H9 (cell line): ENCODE data around the gene UBE2D3. TPM values are rescaled to one million over a fixed set of nuclear protein-coding genes. Genes with fewer than 3 reads are reported as not detected.

Experiments
- DNase-seq: peaks from one replicate; pipeline ENCODE4 v3.0.0-alpha.2; 2017
- H2AFZ ChIP-seq: one replicate; pipeline ENCODE4 v1.6.1; 2013; ENCODE audit warnings: mild to moderate bottlenecking, low read length, control low read depth, moderate library complexity
- H2AK5ac ChIP-seq: 2 replicates; pipeline ENCODE4 v1.6.1; 2013; ENCODE audit warnings: low read length, control low read depth, mixed read lengths; ENCODE audit not compliant: insufficient read length
- H2BK120ac ChIP-seq: one replicate; pipeline ENCODE4 v1.6.1; 2013; ENCODE audit warnings: low read depth, mild to moderate bottlenecking, low read length, control low read depth, inconsistent platforms; ENCODE audit not compliant: poor library complexity, severe bottlenecking
- H2BK12ac ChIP-seq: 2 replicates; pipeline ENCODE4 v1.6.1; 2013; ENCODE audit warnings: low read length, control low read depth, mixed read lengths, low read depth; ENCODE audit not compliant: insufficient read length
- H2BK15ac ChIP-seq: 2 replicates; pipeline ENCODE4 v1.6.1; 2013; ENCODE audit warnings: low read depth, low read length, control low read depth
- H2BK20ac ChIP-seq: one replicate; pipeline ENCODE4 v1.6.1; 2013; ENCODE audit warnings: low read depth, mild to moderate bottlenecking, low read length, control low read depth, inconsistent platforms; ENCODE audit not compliant: poor library complexity, severe bottlenecking
- H2BK5ac ChIP-seq: 2 replicates; pipeline ENCODE4 v1.6.1; 2013; ENCODE audit warnings: low read length, control low read depth, mixed read lengths; ENCODE audit not compliant: insufficient read length
- H3K14ac ChIP-seq: 2 replicates; pipeline ENCODE4 v1.6.1; 2013; ENCODE audit warnings: low read length, control low read depth; ENCODE audit not compliant: insufficient read depth
- H3K18ac ChIP-seq: 2 replicates; pipeline ENCODE4 v1.6.1; 2013; ENCODE audit warnings: low read depth, mild to moderate bottlenecking, mixed read lengths, low read length, control low read depth; ENCODE audit not compliant: insufficient read length
- H3K23ac ChIP-seq: 2 replicates; pipeline ENCODE4 v1.6.1; 2013; ENCODE audit warnings: low read length, control low read depth, mixed read lengths, low read depth; ENCODE audit not compliant: insufficient read length
- H3K23me2 ChIP-seq: 2 replicates; pipeline ENCODE4 v1.6.1; 2013; ENCODE audit warnings: low read depth, mild to moderate bottlenecking, mixed read lengths, low read length, control low read depth; ENCODE audit not compliant: insufficient read length, poor library complexity, severe bottlenecking
- H3K27ac ChIP-seq: 2 replicates; pipeline ENCODE4 v1.5.1; 2013; ENCODE audit warnings: low read length, control low read depth, mixed read lengths, low read depth; ENCODE audit not compliant: insufficient read length
- H3K27me3 ChIP-seq: 2 replicates; pipeline ENCODE4 v1.6.1; 2013; ENCODE audit warnings: low read length, control low read depth, inconsistent platforms; ENCODE audit not compliant: insufficient read depth
- H3K4ac ChIP-seq: 2 replicates; pipeline ENCODE4 v1.6.1; 2013; ENCODE audit warnings: low read depth, mild to moderate bottlenecking, control low read depth, inconsistent platforms, low read length, moderate library complexity
- H3K4me1 ChIP-seq: 2 replicates; pipeline ENCODE4 v1.6.1; 2013; ENCODE audit warnings: low read length, control low read depth, inconsistent platforms; ENCODE audit not compliant: insufficient read depth
- H3K4me2 ChIP-seq: 2 replicates; pipeline ENCODE4 v1.6.1; 2013; ENCODE audit warnings: low read length, control low read depth, mixed read lengths; ENCODE audit not compliant: insufficient read length, insufficient read depth
- H3K56ac ChIP-seq: 2 replicates; pipeline ENCODE4 v1.6.1; 2013; ENCODE audit warnings: low read depth, mild to moderate bottlenecking, mixed read lengths, low read length, control low read depth; ENCODE audit not compliant: insufficient read length
- H3K79me1 ChIP-seq: 2 replicates; pipeline ENCODE4 v1.6.1; 2013; ENCODE audit warnings: low read depth, mild to moderate bottlenecking, moderate library complexity, low read length, control low read depth, inconsistent platforms; ENCODE audit not compliant: insufficient read depth, poor library complexity, severe bottlenecking
- H3K79me2 ChIP-seq: 2 replicates; pipeline ENCODE4 v1.6.1; 2013; ENCODE audit warnings: low read length, control low read depth, inconsistent platforms; ENCODE audit not compliant: insufficient read depth
- H3K9ac ChIP-seq: 2 replicates; pipeline ENCODE4 v1.6.1; 2013; ENCODE audit warnings: low read length, control low read depth, mixed read lengths; ENCODE audit not compliant: insufficient read length; ENCODE audit errors: extremely low read depth
- H3K9me3 ChIP-seq: one replicate; pipeline ENCODE4 v1.6.1; 2013; ENCODE audit warnings: low read depth, low read length, inconsistent platforms; ENCODE audit not compliant: control insufficient read depth
- H3T11ph ChIP-seq: one replicate; pipeline ENCODE4 v1.6.1; 2013; ENCODE audit warnings: mild to moderate bottlenecking, low read length, control low read depth, inconsistent platforms
- H4K20me1 ChIP-seq: one replicate; pipeline ENCODE4 v1.6.1; 2013; ENCODE audit not compliant: control insufficient read depth, insufficient read length, insufficient read depth
- H4K5ac ChIP-seq: 2 replicates; pipeline ENCODE4 v1.6.1; 2013; ENCODE audit warnings: low read depth, mild to moderate bottlenecking, mixed read lengths, low read length, control low read depth; ENCODE audit not compliant: insufficient read length
- H4K8ac ChIP-seq: replicated peaks from 2 replicates; pipeline ENCODE4 v1.6.1; 2013; ENCODE audit warnings: low read length, control low read depth, mixed read lengths, low read depth; ENCODE audit not compliant: insufficient read length
- H4K91ac ChIP-seq: 2 replicates; pipeline ENCODE4 v1.6.1; 2013; ENCODE audit warnings: low read depth, mild to moderate bottlenecking, moderate library complexity, mixed read lengths, low read length, control low read depth; ENCODE audit not compliant: insufficient read length
- H3K27ac Mint-ChIP-seq, 3 experiments: 2 replicates in 2 of 3; 3 replicates in 1 of 3; pipeline ENCODE4 v1.8.0; 2020 to 2021; ENCODE audit warnings: mixed read lengths in 3 of 3, mild to moderate bottlenecking in 1 of 3, moderate library complexity in 1 of 3
- H3K27me3 Mint-ChIP-seq: 2 replicates; pipeline ENCODE4 v1.8.0; 2021; ENCODE audit warnings: low read depth, mild to moderate bottlenecking, moderate library complexity, mixed read lengths
- H3K36me3 Mint-ChIP-seq, 3 experiments: 2 replicates in 2 of 3; 3 replicates in 1 of 3; pipeline ENCODE4 v1.8.0; 2020 to 2021; ENCODE audit warnings: low read depth in 3 of 3, mixed read lengths in 3 of 3; ENCODE audit not compliant: insufficient read depth in 1 of 3
- H3K4me1 Mint-ChIP-seq, 2 experiments: 2 replicates each; pipeline ENCODE4 v1.8.0; 2020; ENCODE audit warnings: mixed read lengths in 2 of 2
- H3K4me3 Mint-ChIP-seq, 2 experiments: 2 replicates in 1 of 2; 3 replicates in 1 of 2; pipeline ENCODE4 v1.8.0; 2020 to 2021; ENCODE audit warnings: mild to moderate bottlenecking in 2 of 2, mixed read lengths in 2 of 2, moderate library complexity in 1 of 2
- H3K9me3 Mint-ChIP-seq, 2 experiments: 2 replicates in 1 of 2; 3 replicates in 1 of 2; pipeline ENCODE4 v1.8.0; 2020; ENCODE audit warnings: mild to moderate bottlenecking in 2 of 2, mixed read lengths in 2 of 2, moderate library complexity in 1 of 2
- CTCF ChIP-seq: fragments of 200-600 bp; sonication (generic); conservative IDR thresholded peaks from 3 replicates; pipeline ENCODE4 v1.8.0; 2021; ENCODE audit warnings: antibody characterized with exemption, mild to moderate bottlenecking
- WGBS: extraction: QIAGEN DNeasy Blood & Tissue Kit; methylation state at CpG from one replicate; pipeline ENCODE4 v1.1.7; 2013; ENCODE audit warnings: missing lambda C conversion rate, low lambda C conversion rate, mixed read lengths; ENCODE audit not compliant: insufficient read length; ENCODE audit errors: extremely low coverage; 5-methylcytosine and 5-hydroxymethylcytosine counted together
- total RNA-seq: library from RNA; stranded (reverse); gene quantifications from 2 replicates; pipeline ENCODE4 v1.2.1, GENCODE V29; 2021

Gene UBE2D3
- total RNA-seq, 1 experiment from 2014 or later: 378 TPM

- Histone ChIP-seq H3T11ph (no peak overlapping the region), H3K23me2 (no peaks in the 10 kb centered on the region), H3K9me3 (no peaks in the 10 kb centered on the region), H3K14ac (no peak overlapping the region), H2BK20ac (no peak overlapping the region), H3K4ac (no peak overlapping the region), H3K79me2 (no peaks in the 10 kb centered on the region; the same call in 1 of the 2 replicates), H4K91ac (no peak overlapping the region), H3K27me3 (no peaks in the 10 kb centered on the region), H2AK5ac (no peak overlapping the region), H2BK15ac (no peak overlapping the region), H3K4me2 (no peak overlapping the region), H2BK5ac (no peak overlapping the region), H4K20me1 (no peaks in the 10 kb centered on the region), H3K27ac (no peak overlapping the region), H2AFZ (no peak overlapping the region), H3K18ac (no peak overlapping the region), H3K56ac (no peak overlapping the region), H3K79me1 (peaks cover 3% of the 10 kb centered on the region), H3K4me1 (no peaks in the 10 kb centered on the region), H4K8ac (no peak overlapping the region), H3K23ac (no peak overlapping the region), H2BK120ac (no peak overlapping the region), H4K5ac (no peak overlapping the region), H3K9ac (no peak overlapping the region), H2BK12ac (no peak overlapping the region)
- peaks cover 19 to 20% of the 10 kb centered on the region in 2 experiments for H3K9me3 Mint-ChIP-seq
- H3K4me3 Mint-ChIP-seq: no peak overlapping the region
- DNase-seq: no peak
- peaks cover 28 to 35% (median 33%) of the 10 kb centered on the region in 3 experiments for H3K36me3 Mint-ChIP-seq
- no peak for TF ChIP-seq CTCF
- 0 out of 4 replicates have a peak, but pooled peaks cover 2 to 10% of the 10 kb centered on the region in 2 experiments for H3K4me1 Mint-ChIP-seq
- no peaks in the 10 kb centered on the region for H3K27me3 Mint-ChIP-seq
- no CpG with 5 or more reads among the region's 2 CpGs for WGBS
- H3K27ac Mint-ChIP-seq: no peak overlapping the region
Measured at GRCh38 chr4:102860611-102861324, 33.4 kb upstream of the UBE2D3 start.
